Activated CD4-positive, CD25-positive, alpha-beta regulatory T cell treated with anti-CD3 and anti-CD28 coated beads, Interleukin-2, amount 50 U/mL, for 16 hours (primary cell): ENCODE results near the gene RAPGEF6.
"Not testable (repeated sequence)": the region's sequence is repeated elsewhere in the genome, so short reads cannot be mapped to it uniquely, and the experiment has no call there.

Experiments
- DNase-seq: peaks from one replicate; pipeline ENCODE4 v3.0.0-alpha.2; 2020; ENCODE audit warnings: low read depth, low spot score

The RAPGEF6 gene, protein sequence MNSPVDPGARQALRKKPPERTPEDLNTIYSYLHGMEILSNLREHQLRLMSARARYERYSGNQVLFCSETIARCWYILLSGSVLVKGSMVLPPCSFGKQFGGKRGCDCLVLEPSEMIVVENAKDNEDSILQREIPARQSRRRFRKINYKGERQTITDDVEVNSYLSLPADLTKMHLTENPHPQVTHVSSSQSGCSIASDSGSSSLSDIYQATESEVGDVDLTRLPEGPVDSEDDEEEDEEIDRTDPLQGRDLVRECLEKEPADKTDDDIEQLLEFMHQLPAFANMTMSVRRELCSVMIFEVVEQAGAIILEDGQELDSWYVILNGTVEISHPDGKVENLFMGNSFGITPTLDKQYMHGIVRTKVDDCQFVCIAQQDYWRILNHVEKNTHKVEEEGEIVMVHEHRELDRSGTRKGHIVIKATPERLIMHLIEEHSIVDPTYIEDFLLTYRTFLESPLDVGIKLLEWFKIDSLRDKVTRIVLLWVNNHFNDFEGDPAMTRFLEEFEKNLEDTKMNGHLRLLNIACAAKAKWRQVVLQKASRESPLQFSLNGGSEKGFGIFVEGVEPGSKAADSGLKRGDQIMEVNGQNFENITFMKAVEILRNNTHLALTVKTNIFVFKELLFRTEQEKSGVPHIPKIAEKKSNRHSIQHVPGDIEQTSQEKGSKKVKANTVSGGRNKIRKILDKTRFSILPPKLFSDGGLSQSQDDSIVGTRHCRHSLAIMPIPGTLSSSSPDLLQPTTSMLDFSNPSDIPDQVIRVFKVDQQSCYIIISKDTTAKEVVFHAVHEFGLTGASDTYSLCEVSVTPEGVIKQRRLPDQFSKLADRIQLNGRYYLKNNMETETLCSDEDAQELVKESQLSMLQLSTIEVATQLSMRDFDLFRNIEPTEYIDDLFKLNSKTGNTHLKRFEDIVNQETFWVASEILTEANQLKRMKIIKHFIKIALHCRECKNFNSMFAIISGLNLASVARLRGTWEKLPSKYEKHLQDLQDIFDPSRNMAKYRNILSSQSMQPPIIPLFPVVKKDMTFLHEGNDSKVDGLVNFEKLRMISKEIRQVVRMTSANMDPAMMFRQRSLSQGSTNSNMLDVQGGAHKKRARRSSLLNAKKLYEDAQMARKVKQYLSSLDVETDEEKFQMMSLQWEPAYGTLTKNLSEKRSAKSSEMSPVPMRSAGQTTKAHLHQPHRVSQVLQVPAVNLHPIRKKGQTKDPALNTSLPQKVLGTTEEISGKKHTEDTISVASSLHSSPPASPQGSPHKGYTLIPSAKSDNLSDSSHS (N-terminal part only)

DNA sequence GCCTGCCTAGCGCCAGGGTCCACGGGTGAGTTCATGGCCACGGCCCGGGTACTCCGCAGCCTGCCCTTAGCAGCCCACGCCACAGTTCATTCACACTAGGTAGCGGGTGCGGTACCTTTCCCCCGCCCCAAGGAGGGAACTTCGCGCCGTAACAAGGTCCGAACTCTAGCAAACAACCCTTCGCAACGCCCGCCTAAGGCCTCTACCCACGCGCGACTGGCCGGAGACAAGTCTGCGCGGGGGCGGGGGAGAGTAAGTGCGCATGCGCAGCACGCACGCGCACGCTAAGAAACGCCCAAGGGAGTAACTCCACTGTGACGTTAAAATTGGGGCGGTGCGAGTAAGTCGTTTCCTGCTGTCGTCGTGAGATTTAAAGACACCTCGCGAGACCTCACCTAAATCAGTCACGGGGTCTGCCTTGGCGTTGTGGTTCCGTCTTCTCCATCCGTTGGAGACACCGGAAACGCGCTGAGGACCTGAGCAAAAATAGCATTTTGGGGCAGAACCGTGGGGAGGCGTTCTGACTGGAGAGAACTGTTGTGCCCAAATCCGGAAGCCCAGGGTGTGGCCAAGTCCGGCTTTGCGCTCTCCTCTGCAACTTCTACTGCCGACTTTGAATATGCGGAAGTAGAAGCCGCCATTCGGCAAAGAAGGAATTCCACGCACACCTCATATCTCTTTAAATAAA lies at the start of gene RAPGEF6:
TSS of gene RAPGEF6 (minus strand) at position 234 of the 688 bp plus-strand sequence. CDS start at position 35, 199 bp downstream.
- DNase-seq, result peak; percentile 94

DNA sequence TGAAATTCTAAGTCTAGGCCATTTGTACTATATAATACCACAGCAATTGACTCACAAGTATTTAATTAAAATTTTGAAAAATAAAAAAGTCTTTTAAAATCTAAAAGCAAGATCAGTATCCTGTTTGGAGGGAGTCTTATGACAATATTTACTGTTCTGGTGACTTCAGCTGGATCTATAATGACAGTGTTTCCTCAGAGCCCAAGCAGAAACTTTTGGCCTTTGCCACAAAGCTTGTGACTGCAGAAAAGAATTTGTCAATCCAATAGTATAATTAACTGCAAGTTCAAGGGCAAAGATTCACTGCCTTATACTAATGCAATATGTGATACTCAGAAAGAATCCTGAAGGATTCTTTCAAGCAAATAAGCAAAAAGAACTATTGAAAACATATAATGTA lies 49.6 kb upstream of the RAPGEF6 start:
- no peak for DNase-seq

DNA sequence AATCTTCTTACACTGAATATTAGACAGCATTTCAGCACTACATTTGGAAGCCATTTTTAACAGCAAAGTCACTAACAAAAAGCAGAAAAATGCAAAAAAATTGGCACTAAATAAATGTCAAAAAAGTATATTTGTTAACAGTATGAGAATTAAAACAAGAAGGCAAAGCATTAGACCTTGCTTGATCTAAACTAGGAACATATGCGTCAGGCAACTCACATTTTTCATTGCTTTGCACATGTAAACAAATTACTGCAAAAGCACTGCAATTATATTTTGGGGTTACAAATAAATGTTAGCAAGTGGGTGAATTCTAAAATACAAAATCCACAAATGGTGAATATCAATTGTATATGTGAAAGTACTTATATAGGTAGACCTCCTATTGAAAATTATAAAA lies 49.0 kb upstream of the RAPGEF6 start:
- DNase-seq, result no peak

DNA sequence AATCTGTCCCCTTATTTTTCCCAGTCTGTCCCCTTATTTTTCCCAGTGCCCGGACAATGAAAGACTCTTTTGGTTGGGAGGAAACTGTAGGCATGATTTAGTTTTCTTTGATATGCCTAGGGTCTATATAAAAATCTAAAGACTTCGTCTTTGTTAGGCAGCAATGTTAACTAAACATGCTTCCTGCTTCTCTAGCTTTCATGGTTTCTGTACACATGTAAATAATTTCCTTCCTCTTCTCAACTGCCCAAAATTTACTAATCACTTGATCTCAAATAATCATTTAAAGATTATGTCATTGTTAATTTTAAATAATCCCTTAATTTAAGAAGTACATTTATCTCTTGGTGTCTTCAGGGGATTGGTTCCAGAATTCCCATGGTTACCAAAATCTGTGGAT lies 47.8 kb upstream of the RAPGEF6 start:
- DNase-seq, result no peak

DNA sequence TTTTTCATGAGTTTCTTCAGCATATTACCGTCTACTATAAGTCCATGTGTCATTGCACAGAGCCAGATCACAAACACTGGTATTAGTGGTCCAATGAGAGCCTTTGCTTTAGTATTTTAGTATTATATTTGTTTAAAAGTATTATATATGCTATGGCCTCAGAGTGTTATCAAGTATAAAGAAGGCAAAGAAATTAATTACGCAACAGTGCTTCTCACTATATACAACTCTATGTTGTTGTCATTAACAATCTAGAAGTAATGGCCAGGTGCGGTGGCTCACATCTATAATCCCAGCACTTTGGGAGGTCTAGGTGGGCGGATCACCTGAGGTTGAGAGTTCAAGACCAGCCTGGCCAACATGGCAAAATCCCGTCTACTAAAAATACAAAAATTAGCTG lies 47.1 kb upstream of the RAPGEF6 start:
- no peak for DNase-seq

DNA sequence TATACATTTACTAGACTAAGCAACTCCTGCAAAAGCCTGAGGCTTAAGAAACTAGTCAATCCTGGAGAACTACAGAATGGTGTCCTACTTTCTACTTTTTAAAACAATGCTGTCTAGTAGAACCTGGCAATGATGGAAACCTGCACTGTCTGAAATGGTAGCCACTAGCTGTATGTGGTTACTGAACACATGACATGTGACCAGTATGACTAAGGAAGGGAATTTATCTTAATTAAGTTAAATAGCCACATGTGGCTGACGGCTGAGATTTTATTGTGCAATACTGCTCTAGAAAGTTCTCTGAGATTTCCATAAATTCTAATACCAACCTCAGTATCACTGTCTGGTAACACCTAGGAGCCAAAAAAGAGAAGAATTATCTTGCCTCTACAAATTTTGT lies 44.9 kb upstream of the RAPGEF6 start:
- DNase-seq, result no peak

DNA sequence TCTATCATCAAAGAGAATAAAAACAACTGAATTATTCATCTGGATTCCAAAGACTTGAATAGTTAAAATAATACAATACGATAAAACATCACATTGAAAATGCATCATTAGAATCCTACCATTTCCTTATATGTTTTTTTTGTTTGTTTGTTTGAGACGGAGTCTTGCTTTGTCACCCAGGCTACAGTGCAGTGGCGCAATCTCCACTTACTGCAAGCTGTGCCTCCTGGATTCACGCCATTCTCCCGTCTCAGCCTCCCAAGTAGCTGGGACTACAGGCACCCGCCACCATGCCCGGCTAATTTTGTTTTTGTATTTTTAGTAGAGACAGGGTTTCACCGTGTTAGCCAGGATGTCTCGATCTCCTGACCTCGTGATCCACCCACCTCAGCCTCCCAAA lies 43.2 kb upstream of the RAPGEF6 start:
- not testable (repeated sequence) for DNase-seq

DNA sequence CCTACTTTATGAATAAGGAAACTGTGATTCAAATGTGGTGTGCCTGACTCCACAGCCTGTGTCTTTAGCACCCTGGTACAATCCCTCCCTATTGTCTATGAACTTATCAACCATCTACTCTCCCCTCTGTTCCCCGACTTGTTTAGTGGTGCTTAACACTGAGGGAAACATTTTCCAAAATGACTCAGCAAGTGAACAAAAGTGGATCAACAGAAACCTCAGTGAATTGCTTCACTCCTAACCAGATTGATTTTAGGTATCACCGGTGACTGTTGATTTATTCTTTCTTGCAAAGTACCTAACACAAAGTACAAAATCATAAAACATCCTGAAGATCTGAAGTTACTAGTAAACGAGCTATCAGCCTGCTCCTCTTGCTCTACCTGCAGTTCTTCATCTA lies 42.1 kb upstream of the RAPGEF6 start:
- DNase-seq, result no peak

DNA sequence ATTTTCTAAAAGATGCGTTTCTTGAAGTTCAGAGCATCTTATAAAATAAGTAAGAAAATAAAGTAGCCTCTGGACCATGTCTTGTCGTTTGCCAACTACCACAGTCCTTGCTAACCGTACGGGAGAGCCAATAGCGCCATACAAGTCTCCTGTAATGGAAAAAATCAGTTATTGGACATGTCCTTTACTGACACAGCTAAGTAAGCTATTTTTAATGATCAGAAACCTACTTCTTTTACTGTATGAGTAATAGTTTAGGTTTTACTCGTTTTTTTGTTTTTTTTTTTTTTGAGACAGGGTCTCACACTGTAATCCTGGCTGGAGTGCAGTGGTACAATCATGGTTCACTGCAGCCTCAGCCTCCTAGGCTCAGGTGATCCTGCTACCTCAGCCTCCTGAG lies 37.7 kb upstream of the RAPGEF6 start:
- DNase-seq, result no peak

DNA sequence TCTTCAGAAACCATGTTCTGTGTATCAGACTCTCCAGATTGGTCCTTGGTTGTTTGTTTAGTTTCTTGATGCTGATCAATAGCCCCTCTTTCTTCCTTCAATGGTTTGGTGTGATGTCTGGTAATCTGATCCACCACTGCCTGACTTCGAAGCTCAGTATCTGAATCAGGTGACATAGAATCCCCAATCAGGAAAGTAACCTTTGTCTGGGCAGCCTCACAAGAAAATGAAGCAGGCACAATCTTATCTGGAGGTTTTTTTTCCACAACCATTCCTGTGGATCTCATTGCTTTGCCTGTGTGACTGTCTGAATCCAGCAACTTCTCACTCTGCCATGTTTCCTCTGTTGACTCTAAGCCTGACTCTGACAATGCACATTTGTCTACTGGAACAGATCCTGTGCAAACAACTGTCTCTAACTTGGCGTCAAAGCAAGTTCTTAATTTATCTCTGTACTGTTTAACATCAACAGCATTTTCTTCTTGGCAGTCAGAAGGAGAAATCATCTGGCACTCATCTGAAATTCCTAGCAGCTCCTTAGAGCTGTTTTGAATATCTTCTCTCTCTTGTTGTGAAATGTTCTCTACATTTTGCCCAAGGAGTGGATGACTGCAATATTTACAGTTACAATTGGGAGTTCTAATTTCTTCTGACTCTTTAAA lies 37.1 kb upstream of the RAPGEF6 start:
- DNase-seq, result no peak

DNA sequence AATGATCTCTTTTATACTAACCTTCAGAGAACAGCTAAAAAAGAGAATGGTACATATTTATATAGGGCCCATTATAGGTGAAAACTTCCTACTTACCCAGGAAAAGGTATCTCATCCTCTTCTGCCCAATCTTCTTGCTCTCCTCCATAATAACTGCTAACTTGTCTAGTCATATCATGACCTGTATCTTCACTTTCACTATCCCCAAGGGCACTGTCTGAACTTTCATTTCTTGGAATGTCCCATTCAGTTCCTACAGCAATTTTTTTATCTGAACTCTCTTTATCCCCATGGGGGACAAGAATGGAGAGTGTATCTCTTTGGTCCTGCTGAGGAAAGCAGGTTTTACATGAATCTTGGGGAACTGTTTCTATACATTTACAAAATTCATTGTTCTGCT lies 36.4 kb upstream of the RAPGEF6 start:
- no peak for DNase-seq

DNA sequence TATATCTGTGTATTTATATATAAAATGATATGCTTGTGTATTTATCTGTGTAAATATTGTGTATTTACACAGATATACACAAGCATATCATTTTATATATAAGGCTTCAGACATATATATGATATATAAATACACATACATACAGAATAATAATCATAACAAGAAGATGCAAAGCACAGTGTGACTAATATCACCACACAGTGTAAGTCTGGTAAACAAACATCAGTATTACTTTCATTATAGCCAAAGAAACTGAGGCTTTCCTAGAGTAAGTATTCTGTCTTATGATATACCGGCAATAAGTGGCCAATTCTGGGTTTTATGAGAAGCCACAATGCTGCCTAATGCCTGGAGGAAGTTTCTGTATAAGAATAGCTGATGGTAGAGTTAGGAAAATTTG lies 29.9 kb upstream of the RAPGEF6 start:
- no peak for DNase-seq

DNA sequence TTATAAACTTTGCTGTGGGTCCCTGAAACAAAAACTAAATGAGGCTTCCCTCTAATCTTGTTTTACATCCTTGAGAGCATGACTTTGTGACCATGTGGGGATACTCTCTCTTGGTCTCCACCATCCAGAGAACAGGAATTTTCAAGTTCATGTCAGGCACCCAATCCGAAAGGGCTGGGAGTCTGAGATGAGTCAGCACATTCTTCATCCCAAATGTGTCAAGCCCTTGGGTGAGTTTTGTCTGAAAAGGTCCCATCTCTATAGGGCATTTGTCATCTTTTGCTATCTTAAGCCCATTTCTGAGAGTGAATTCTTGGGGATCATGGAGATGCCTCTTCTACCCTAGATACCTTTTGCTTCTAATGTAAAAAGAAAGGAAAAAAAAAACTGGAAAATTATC lies 26.9 kb upstream of the RAPGEF6 start:
- no peak for DNase-seq

DNA sequence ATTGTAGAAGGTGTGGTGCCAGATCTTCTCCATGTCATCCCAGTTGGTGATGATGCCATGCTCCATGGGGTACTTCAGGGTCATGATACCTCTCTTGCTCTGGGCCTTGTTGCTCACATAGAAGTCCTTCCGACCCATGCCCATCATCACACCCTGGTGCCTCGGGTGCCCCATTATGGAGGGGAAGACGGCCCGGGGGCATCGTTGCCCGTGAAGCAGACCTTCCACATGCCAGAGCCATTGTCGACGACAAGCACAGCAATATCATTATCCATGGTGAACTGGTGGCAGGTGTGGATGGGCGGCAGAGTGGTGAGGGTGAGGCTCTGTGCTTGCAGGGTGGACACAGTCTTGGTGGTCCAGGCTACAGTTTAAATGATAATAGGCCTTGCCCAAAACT lies 24.8 kb upstream of the RAPGEF6 start:
- no peak for DNase-seq

DNA sequence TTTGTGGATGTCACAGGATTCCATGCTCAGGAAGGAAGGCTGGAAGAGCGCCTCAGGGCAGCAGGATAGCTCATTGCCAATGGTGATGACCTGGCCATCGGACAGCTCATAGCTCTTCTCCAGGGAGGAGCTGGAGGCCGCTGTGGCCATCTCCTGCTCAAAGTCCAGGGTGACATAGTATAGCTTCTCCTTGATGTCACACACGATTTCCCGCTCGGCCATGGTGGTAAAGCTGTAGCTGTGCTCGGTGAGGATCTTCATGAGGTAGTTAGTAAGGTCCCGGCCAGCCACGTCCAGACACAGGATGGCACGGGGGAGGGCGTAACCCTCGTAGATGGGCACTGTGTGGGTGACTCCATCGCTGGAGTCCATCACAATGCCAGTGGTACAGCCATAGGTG lies 24.3 kb upstream of the RAPGEF6 start:
- no peak for DNase-seq

DNA sequence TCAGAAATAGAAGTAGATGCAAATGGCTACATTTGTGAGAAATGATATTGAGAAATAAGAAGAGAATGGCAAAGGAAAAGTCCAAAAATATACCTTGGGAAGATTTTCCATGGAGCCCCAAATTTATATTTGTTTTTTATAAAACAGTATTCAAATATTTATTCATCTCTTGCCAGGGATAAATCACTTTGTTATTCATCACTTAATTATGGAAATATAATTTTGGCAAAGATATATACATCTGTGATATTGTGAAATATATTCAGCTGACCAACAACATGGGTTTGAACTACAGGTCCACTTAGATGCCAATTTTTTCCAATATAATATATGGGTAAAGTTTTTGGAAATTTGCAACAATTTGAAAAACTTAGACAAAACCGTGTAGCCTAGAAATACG lies 19.7 kb upstream of the RAPGEF6 start:
- no peak for DNase-seq

DNA sequence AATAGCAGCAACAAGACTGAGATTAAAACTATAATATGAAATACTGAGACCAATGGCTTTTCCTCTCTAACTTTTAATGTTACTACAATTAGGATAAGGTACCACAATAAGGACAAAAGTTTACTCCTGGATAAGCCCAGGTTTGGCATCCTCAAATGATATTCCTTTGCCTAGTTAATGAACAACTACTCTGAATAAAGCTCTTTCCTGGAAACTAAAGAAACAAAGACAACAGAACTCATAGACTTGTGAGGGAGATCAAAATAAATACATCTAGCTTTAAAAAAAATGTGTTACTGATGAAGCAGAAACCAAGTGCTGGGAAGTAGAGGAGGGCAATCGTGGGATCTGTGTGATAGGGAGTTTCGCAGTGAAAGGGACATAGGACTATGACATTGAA lies 19.3 kb upstream of the RAPGEF6 start:
- DNase-seq, result no peak

DNA sequence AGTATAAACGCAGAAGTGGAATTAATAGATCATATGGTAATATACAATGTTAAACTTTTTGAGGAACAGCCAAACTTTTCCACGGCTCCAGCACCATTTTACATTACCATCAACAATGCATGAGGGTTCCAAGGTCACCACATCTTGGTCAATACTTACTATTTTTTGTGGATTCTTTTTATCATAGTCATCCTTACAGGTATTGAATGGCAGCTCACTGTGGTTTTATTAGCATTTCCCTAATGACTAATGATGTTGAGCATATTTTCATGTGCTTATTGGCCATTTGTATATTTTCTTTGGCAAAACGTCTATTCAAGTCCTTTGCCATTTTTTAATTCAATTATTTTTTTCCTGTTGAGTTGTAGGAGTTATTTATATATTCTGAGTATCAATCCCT lies 14.1 kb upstream of the RAPGEF6 start:
- DNase-seq, result no peak

DNA sequence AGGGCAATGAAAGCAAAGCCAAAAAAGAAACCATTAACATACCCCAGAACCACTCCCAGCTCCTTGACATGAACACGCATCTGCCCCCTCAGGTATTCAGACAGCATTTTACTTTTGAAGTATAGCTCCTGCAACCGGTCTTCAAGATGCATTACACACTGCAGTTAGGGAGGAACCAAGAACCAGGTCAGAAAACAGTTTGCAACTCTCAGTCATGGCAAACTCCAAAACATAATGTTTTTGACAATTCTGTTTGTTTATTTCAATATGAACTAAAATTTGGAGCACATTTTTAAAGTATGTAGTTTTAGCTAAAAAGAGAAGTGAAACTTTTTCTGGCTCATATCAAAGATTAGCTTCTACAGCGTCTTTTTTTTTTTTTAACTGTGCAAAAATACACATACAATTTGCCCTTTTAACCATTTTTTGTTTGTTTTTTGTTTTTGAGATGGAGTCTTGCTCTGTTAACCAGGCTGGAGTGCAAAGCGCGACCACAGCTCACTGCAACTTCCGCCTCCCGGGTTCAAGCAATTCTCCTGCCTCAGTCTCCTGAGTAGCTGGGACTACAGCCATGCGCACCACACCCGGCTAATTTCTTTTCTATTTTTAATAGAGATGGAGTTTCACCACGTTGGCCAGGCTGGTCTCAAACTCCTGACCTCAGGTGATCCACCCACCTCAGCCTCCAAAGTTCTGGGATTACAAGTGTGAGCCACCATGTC lies 12.2 kb upstream of the RAPGEF6 start:
- DNase-seq, result no peak

DNA sequence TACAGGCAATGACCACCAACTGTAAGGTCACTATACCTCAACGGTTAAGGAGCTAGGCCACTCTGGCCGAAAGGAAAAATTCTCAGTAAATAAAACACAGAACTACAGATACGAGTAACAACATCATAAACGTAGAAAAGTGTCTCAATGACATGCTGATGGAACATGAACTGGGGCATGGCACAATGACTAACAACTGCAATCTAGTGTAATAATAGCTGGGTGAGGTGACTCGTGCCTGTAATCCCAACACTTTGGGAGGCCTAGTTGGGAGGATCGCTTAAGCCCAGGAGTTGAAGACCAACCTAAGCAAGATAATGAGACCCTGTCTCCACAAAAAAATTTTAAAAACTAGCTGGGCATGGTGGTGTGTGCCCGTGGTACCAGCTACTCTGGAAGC lies 9.8 kb upstream of the RAPGEF6 start:
- no peak for DNase-seq
